HG03280 (cell line): ENCODE measurements around the gene AEN.
A peak's percentile ranks its signal among the peaks of the same experiment; 100 is the strongest.
"Not testable (repeated sequence)": the region's sequence is repeated elsewhere in the genome, so short reads cannot be mapped to it uniquely, and the experiment has no call there.

ENCODE experiments used
- ATAC-seq: cut with Tn5 transposase; IDR thresholded peaks from one replicate; pipeline ENCODE4 v1.9.1; 2021; ENCODE audit warnings: mild to moderate bottlenecking, moderate library complexity; ENCODE audit not compliant: unreplicated experiment

AEN gene

DNA sequence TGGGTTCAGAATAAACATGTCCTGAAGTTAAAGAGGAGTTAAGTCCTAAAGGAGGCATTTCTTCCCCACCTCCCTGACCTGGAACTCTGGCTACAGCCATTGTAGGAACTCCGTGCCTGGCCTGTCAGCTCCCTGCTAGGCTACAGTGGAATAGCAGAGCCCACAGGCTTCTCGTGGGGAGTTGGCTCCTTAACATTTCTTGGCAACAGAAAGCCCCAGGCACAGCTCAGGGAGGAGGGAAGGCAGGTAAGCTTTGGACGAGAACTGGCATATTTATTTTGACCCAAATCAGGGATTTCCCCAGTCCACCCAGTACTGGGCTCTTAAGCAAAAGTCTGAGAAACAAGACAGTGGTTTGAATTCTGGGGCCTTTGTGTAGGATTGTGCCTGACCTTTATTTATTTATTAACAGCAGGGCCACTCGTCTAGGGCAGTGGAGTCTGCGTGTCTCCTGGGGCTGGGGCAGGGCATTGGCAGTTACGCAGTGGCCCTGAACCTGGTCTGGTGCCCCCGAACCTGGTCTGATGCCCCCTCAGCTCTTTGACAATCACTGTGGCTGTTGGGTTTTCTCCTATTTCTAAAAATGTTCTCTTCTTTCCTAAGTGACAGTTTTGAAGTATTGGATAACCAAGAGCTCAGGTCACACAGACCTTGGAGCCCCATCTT lies 9.8 kb downstream of the AEN start:
- ATAC-seq, result no peak

DNA sequence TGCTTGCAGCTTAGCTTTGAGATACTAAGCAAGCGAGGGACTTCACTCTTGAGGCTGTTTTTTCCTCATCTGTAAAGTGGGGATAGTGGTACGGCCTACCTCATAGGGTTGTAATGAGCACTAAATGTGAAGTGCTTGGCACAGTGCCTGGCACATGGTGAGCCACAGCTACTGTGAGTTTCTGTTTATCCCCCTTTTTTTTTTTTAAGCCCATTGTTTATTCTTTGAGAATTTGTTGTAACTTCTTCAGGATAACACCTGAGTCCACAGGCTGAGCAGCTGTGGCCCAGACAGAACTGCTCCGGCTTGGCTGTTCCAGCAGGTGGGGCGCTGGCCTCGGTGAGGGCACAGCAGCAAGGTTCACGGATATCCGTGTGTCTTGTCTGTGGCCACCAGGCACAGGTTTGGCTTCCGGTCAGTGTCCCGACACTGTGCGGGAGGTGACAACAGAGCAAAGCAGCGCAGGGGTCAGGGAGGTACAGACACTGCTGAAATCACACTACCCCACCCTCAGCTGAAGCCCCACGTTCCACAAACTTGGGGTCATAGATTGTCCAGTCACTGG lies 10.4 kb downstream of the AEN start:
- ATAC-seq, result no peak

DNA sequence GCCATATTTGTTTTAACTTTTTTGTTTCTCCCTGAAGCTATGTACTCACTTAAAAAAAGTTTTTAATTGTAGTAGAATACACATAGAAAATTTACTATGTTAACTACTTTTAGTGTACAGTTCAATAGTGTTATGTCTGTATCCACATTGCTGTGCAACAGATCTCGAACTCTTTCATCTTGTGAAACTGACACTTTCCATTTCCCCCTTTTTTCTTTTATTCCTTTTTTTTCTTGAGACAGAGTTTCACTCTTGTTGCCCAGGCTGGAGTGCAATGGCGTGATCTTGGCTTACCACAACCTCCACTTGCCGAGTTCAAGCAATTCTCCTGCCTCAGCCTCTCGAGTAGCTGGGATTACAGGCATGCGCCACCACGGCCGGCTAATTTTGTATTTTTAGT lies 11.7 kb downstream of the AEN start:
- not testable (repeated sequence) for ATAC-seq

DNA sequence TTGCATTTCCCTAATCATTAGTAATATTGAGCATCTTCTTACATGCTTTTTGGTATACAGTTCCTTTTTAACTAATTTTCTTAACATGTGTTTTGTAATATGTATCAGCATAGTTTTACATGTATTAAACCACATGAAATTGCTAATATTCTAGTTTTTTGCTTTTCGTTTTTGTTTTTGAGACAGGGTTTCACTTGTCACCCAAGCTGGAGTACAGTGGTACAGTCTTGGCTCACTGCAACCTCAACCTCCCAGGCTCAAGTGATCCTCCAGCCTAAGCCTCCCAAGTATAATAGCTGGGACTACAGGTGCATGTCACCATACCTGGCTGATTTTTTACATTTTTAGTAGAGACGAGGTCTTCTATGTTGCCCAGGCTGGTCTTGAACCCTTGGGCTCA lies 13.3 kb downstream of the AEN start:
- ATAC-seq, result no peak

DNA sequence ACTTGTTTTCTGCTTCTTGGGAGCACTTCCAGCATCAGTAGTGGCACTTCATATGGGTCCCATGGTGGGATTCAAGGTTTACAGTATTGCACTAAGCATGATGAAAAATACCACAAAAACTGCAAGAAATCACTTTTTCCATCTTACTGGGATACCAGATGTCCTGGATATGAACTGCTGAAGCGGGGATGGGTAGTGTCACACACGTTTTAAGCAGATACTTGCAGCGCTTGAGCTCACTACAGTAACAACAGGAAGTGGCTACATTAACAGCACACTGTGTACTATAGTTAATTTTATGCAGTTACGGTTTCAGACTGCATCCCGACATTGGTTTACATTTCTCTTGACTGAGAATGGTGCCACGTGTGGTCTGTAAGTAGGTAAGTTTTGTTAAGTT lies 14.2 kb downstream of the AEN start:
- ATAC-seq, result peak; percentile 28

DNA sequence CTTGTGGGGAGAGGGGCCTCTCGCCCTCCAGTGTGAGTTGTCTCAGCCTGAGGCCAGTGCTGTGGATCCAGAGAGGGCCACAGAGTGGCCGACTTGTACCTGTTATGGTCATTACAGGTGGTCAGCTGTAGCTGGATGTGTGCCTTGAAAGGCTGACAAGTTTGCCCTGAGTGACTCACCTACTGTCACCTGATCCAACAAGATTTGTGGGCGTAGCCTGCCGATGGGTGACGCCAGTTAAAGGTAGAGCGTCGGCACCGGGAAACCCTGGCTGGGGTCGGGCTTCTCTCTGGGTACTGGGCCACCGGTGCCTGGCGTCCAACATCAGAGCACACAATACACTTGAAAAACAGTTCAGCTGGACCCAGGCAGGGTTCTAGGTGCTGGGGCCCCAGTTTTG lies 14.9 kb downstream of the AEN start:
- ATAC-seq, result no peak

DNA sequence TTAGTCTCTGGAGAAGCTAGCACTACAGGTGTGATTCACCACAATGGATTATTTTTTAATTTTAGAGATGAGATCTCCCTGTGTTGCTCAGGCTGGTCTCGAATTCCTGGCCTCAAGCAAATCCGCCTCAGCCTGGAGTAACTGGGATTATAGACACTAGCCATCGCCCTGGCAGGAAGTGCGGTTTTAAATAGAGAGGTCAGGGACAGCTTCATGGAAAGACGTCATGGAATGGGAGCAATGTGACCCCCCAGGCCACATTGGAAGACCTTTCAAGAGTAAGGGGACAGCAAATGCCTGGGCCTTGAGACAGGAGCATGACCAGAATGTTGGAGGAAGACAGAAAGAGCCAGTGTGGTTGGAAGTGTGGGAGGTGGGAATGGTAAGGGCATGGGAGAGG lies 15.5 kb downstream of the AEN start:
- no peak for ATAC-seq

DNA sequence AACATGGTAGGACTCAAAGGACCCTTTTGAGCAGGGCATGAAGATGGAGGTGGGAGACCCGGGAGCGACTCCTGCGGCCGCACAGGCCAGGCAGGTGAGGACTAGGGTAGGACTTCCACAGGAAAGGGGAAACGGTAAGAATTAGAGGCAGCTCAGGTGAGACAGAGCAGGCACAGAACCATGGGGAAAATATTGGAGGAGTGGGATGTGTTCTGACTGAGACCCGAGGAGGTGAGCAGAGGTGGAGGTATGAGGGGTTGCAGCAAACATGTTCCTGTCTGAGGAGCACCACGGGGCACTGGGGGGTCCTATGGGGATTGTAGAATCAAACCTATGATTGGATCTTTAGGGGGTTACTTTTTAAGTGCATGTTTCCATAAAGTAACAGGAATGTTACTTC lies 16.3 kb downstream of the AEN start:
- no peak for ATAC-seq

DNA sequence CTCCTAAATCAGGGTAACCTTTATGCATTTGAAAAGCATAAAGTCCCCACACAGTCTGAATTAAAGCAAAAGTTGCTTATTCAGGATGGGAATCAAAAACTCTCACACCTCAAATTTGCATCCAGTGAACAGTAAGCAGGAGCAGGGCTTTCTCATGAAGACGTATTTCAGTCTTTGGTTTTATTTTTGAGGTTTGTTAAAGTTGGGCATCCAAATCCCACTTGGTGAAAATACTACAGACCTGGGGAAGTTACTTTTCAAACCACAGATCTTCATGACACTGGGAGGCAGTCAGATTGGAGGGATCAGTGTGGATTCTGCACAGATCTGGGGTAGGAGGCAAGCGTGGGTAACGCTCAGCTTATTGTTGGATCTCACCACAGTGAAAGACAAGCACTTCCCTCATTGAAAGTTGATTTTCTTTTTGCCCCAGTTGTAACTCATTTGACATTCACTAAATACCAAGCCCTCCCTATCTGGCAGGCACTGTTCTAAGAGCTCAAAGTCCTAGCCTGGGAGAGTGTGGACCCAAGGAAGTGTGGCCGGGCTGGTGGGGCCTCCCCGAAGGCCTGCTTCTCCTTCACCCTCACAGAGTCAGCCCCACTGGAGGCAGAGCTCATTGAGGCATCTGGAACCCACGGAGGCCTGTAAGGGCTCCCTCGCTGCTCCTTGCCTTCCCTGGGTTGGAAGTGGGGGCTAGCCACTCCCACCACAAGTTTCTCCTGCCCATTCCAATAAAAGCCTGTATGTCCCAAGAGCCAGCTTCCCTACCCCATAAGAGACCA lies 16.9 kb downstream of the AEN start:
- no peak for ATAC-seq

DNA sequence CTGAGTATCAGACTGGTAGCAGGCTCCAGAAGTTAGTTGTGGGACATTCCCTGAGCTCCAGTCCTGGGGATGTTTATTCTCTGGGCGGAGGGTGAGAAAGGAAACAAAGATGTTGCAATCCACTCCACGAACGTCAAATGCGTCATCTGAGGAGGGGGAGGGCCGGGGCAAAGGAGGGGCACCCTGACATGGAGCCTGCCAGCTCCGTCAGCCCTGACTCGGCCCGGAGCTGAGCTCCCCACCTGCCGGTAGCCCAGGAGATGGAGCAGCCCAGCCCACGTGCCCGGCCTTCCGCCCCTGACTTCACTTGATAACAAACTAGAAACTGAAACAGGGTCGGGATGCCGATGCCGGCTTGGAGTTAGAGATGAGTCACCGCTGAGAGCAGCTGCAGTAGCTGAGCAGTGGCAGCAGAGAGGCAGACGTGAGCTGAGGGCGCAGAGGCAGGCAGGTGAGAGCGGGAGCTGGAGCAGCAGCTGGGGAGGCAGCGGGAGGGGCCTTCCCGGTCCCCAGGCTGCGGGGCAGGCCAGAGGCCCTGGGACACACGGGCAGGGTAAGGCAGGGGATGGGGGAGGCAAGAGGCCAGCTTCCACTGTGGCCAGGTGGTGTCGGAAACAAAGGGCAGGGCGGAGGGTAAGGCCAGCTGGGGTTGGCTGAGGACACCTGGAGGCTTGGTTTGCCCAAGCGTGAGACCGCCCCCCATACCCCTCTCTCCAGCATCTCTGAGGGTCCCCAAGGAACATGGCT lies 17.7 kb downstream of the AEN start, which contains the start of gene ISG20:
Gene ISG20, plus strand, starts transcription at position 391 of the 747 bp plus-strand sequence. Its CDS starts 351 bp downstream, at position 742.
- peak; percentile 69 for ATAC-seq

DNA sequence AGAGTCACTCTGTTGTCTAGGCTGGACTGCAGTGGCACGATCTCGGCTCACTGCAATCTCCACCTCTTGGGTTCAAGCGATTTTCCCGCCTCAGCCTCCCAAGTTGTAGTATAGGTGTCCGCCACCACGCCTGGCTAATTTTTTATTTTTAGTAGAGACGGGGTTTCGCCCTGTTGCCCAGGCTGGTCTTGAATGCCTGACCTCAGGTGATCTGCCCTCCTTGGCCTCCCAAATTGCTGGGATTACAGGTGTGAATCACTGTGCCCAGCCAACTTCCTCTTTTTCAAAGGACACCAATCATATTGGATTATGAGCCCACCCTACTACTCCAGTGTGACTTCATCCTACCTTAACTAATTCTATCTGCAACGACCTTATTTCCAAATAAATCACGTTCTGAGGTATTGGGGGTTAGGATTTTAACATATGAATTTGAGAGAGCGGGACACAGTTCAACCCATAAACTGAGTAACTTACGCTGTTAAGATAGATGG lies 20.9 kb downstream of the AEN start:
- no peak for ATAC-seq

DNA sequence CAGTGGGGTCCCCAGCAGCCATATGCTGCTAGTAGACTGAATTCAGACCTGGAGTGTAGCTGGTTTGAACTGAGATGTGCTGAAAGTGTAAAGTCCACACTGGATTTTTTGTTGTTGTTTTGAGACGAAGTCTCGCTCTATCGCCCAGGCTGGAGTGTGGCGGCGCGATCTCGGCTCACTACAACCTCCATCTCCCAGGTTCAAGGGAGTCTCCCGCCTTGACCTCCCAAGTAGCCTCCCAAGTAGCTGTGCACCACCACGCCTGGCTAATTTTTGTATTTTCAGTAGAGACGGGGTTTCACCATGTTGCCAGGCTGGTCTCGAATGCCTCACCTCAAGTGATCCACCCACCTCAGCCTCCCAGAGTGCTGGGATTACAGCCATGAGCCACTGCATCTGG lies 21.4 kb downstream of the AEN start:
- ATAC-seq, result not testable (repeated sequence)

DNA sequence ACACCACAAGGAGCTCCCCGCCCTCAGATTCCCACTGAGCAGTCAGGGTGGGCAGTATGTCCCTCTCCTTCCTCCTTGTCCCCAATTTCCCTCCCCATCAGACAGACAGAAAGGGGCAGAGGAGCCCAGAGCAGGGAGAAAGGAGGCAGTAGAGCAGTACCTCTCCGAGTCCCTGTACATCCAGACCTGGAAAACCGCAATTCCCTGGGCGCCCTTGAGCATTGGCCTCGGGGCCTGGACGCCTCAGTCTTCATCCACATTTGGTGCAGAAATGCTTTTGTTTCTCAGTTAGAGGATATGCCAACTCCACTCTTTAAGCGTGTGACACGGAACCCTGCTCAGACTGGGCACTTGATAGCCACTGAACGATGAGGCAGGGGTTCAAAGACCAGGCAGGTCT lies 23.6 kb downstream of the AEN start:
- ATAC-seq, result no peak

DNA sequence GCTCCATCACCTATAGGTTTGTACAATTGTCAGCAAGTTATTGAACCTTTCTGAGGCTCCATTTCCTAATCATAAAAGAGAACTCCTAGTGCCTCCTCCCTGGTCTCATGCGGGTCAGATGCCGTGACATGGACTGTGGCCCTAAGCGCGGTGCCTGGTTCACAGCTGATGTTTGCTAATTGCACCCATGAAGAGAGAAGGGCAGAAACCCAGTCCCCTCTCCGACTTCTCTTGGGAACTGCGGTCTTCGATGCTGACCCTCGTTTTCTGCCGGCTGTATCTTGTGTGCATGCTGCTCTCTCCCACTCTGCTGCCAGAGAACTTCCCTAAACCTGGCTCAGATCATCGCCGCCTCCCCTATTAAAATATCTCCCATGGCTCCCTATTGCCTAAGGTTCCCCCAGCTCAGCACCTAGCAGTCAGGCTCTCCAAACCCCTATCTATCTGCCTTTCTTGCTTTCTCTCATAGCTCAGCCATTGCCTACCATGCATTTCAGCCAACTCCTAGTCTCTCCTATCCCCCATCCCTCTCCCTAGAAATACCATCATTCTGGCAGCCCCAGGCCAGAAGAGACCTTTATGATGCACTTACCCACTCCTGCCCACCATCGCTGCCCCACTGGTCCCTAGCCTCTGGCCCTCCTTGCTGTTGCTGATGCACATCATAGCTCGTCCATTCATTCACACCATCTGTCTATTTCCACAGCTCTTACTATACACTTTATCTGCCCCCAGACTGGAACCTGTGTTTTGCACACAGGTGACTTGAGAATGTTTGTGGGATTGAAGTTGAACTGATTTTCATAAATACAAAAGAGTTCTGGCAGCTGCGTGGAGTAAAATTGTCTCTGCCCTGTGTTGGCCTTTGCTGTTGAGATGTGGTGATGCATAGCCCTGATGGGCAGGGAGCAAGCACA lies 24.3 kb downstream of the AEN start:
- ATAC-seq, result no peak

DNA sequence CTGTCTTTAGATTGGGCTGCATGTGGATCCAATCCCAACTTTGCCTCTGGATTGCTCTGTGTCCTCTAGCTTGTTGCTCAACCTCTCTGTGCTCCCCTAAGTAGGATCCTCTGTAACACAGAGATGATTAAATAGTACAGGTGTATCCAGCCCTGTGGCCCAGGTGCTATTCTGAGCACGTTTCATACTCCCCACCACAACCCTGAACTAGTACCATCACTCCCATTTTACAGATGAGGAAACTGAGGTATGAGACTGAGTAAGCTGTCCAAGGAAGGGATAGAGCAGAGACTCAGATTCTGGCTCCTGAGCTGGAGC lies 24.9 kb downstream of the AEN start:
- no peak for ATAC-seq

DNA sequence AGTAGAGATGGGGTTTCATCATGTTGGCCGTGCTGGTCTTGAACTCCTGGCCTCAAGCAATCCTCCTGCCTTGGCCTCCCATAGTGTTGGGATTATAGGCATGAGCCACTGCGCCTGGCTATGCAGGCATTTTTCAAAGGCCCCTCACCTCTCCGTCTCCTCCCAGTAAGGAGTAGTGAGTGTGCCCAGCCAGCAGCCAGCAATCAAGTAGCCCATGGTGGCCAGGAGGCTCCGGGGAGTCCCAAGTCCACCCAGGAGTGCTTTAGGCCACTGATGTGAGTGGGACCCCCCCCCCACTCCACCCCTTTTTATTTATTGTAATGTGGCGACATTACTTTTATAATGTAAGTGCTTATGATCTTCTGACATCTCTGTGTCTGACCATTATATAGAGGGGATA lies 25.8 kb downstream of the AEN start:
- no peak for ATAC-seq

DNA sequence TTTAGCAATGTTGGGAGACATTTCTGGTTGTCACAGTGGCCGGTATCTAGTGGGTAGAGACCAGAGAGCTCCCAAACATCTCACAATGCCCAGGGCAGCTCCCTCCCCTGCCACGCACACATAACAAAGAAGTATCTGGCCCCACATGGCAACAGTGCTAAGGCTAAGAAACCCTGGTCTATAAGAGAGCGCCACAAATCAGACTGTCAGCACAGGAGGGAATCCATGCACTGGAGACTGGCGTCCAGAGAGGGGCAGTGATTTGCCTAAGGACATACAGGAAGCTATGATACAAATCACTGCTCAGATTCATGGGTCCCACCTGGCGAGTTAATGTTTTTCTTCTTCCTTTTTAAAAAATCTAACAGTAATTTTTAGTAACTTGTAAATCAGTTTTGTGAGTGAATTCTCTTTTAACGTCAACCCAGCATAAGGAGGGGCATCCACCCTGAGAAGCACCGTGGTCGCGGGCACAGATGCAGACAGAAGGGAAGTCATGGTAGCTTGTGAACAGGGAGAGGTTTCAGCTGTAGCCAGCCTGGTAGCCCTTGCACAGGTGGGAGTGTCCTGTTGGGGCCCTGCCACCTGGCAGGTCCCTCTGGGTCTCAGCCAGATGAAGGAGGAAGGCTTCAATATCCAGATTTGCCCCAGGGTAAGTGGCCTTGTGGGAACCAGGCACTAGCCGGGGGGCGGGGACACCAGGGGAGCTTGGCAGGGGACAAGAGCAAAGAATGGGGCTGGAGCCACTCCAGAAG lies 26.4 kb downstream of the AEN start:
- no peak for ATAC-seq

DNA sequence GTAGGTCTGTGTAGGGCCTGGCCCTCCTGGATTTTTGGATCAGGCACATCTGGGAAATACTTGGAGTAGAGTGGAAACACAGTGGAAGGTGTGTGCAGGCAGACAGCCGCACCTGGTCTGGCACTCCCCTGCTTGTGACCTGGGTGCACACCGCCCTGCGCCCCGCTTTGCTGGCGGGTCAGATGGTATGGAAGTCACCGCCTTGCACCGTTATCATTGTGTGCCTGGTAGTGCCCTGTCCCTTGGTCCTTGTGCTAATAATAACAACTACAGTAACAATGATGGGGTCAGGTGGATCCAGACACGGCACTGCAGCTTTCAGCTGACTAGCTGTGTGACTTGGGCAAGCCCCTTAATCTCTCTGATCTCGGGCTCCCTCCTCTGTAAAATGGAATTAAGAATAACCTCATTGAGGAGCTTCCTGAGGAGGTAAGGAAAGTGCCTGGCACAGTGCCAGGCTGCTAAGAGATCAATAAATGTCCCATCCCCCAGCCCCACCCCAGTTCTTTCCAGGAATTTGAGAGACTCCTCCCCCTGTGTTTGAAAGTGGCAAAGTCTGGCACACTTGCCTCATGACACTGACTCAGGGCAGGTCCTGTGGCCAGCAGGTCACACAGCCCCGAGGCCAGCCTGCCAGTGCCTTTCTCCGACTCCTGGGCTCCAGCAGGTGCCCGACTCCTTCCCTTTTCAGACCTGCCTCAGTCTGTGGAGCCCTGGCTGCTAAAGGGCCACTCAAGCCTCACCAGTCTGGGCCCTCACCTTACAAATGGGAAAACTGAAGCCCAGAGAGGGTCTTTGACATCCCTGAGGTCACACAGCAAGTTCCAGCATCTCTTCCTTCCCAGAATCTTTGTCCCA lies 27.4 kb downstream of the AEN start:
- no peak for ATAC-seq

DNA sequence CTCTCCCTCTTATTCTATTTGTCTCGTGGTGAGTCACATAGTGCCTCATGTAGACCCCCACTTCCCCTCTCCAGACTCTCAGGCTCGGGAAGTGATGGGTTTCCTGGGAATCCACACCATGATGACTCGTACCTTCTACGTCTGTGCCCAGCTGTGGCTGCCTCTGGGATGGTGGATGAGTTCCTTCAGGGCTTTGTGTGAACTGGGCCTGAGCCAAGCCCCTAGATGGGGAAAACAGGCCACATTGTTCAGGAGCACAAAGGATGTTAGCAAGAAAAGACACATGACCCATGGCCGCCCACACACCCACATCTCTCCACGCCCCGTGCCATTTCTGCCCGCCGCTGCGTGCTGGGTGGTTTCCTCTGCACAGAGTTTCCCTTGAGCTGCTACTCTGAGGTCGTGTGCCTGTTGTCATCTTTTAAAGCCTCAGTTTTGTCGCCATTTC lies 28.2 kb downstream of the AEN start:
- peak; percentile 57 for ATAC-seq
